A549 (cell line): Measurements from ENCODE around the gene NRM. TPM values are rescaled to one million over a fixed set of nuclear protein-coding genes. Genes with fewer than 3 reads are reported as not detected.

Experiments
- ATAC-seq, 2 experiments: fragments of 200-7000 bp in 1 of 2; fragments of >200 bp in 1 of 2; cut with Nextera tagmentation in 1 of 2; cut with Tn5 transposase in 1 of 2; 3 replicates each; pipeline versions ENCODE4 v1.8.0 to v1.9.1; 2018 to 2020; ENCODE audit warnings: mild to moderate bottlenecking in 1 of 2, moderate library complexity in 1 of 2
- CTCF ChIA-PET: fragments of 300-600 bp; sonication (Branson Sonifier 250); formaldehyde crosslinking; extraction: SDS; loops from one replicate; lab custom pipeline; 2021; ENCODE audit warnings: antibody characterized with exemption, inconsistent platforms; lab: Yijun Ruan, JAX
- POLR2A ChIA-PET: fragments of 350-600 bp; formaldehyde crosslinking; extraction: SDS; loops from one replicate; lab custom pipeline; 2021; ENCODE audit warnings: antibody characterized with exemption, inconsistent platforms; lab: Yijun Ruan, JAX
- DNase-seq, 2 experiments: peaks; one replicate each; pipeline versions ENCODE4 v3.0.0 to v3.0.0-alpha.2; 2011 to 2016; ENCODE audit warnings: low read depth in 1 of 2, low spot score in 1 of 2
- FAIRE-seq: peaks from 2 replicates; lab custom pipeline; 2011; peaks lifted over from hg19 to GRCh38; lab: Jason Lieb, UNC
- H3K27ac ChIP-seq, 2 experiments: fragments of >200 bp; sonication (Bioruptor Twin); formaldehyde crosslinking; 3 replicates each; pipeline ENCODE4 v1.5.1; 2016 to 2017
- H3K4me1 ChIP-seq: fragments of >200 bp; sonication (Bioruptor Twin); formaldehyde crosslinking; 3 replicates; pipeline ENCODE4 v1.6.1; 2016
- H3K4me2 ChIP-seq: fragments of >200 bp; sonication (Bioruptor Twin); formaldehyde crosslinking; 3 replicates; pipeline ENCODE4 v1.6.1; 2016
- H3K4me3 ChIP-seq: fragments of >200 bp; sonication (Bioruptor Twin); formaldehyde crosslinking; 3 replicates; pipeline ENCODE4 v1.5.1; 2016
- H3K9me3 ChIP-seq: fragments of >200 bp; sonication (Bioruptor Twin); formaldehyde crosslinking; 3 replicates; pipeline ENCODE4 v1.6.1; 2016
- CBX2 ChIP-seq: fragments of 200-600 bp; sonication (generic); IDR thresholded peaks from 2 replicates; pipeline ENCODE4 v1.6.1; 2016; ENCODE audit warnings: low read depth, mild to moderate bottlenecking, borderline replicate concordance
- CEBPB ChIP-seq, 2 experiments: fragments of >200 bp in 1 of 2; sonication (Bioruptor Twin) in 1 of 2; formaldehyde crosslinking in 1 of 2; IDR thresholded peaks; 2 replicates each; pipeline ENCODE4 v1.6.1; 2012 to 2016
- ESRRA ChIP-seq: fragments of 150-350 bp; IDR thresholded peaks from 2 replicates; pipeline ENCODE4 v1.6.1; 2014; ENCODE audit warnings: mild to moderate bottlenecking, low read length, borderline replicate concordance
- FOSB ChIP-seq: fragments of 250-450 bp; sonication (Bioruptor Pico); IDR thresholded peaks from 2 replicates; pipeline ENCODE4 v1.5.0; 2020; ENCODE audit warnings: mild to moderate bottlenecking, moderate library complexity
- FOXS1 ChIP-seq: fragments of 250-450 bp; sonication (Bioruptor Pico); IDR thresholded peaks from 2 replicates; pipeline ENCODE4 v1.5.0; 2020; ENCODE audit warnings: mild to moderate bottlenecking, moderate library complexity
- GATA3 ChIP-seq: IDR thresholded peaks from 2 replicates; pipeline ENCODE4 v1.6.1; 2012; ENCODE audit warnings: borderline replicate concordance
- HEYL ChIP-seq: fragments of 250-450 bp; sonication (Bioruptor Pico); IDR thresholded peaks from 2 replicates; pipeline ENCODE4 v1.8.0; 2021; ENCODE audit warnings: mild to moderate bottlenecking, moderate library complexity
- HOXB13 ChIP-seq: fragments of 250-450 bp; sonication (Bioruptor Pico); IDR thresholded peaks from 2 replicates; pipeline ENCODE4 v1.5.0; 2020; ENCODE audit warnings: low read depth, mild to moderate bottlenecking, moderate library complexity
- JUNB ChIP-seq: fragments of >200 bp; sonication (Bioruptor Twin); formaldehyde crosslinking; IDR thresholded peaks from 2 replicates; pipeline ENCODE4 v1.6.1; 2016
- MYC ChIP-seq: IDR thresholded peaks from 2 replicates; pipeline ENCODE4 v1.6.1; 2012; ENCODE audit warnings: mild to moderate bottlenecking, inconsistent platforms, low read length, improper control_type of control experiment, borderline replicate concordance
- PHF8 ChIP-seq: fragments of 200-600 bp; sonication (generic); IDR thresholded peaks from 2 replicates; pipeline ENCODE4 v1.6.1; 2016; ENCODE audit warnings: low read depth, mild to moderate bottlenecking, antibody characterized with exemption, moderate library complexity, borderline replicate concordance
- RARB ChIP-seq: fragments of 250-450 bp; sonication (Bioruptor Pico); IDR thresholded peaks from 2 replicates; pipeline ENCODE4 v1.8.0; 2021; ENCODE audit warnings: mild to moderate bottlenecking, moderate library complexity
- RNF2 ChIP-seq: fragments of 200-600 bp; sonication (generic); IDR thresholded peaks from 2 replicates; pipeline ENCODE4 v1.6.1; 2016; ENCODE audit warnings: low read depth, mild to moderate bottlenecking, antibody characterized with exemption, moderate library complexity, borderline replicate concordance
- SMC3 ChIP-seq: fragments of >200 bp; sonication (Bioruptor Twin); formaldehyde crosslinking; IDR thresholded peaks from 3 replicates; pipeline ENCODE4 v1.6.1; 2018; ENCODE audit warnings: inconsistent platforms
- ZNF302 ChIP-seq: fragments of 250-450 bp; sonication (Bioruptor Pico); IDR thresholded peaks from 2 replicates; pipeline ENCODE4 v1.9.0; 2021; ENCODE audit warnings: inconsistent platforms, mild to moderate bottlenecking, moderate library complexity
- WGBS: methylation state at CpG from one replicate; pipeline ENCODE4 v1.1.6; 2017; ENCODE audit errors: missing lambda C conversion rate; 5-methylcytosine and 5-hydroxymethylcytosine counted together
- polyA plus RNA-seq, 4 experiments: library from polyadenylated mRNA; depleted of rRNA in 3 of 4; stranded (reverse); fragments of >200 nt; fragmentation: RNase III in 1 of 4; extraction: RNeasy Plus Mini Kit Qiagen cat#74134 plus additional on column Dnase treatment in 1 of 4; gene quantifications; 2 replicates in 3 of 4; 3 replicates in 1 of 4; pipeline ENCODE4 v1.2.3, GENCODE V29; 2011 to 2017
- TF ChIP-seq, protein P1 (sequence below): fragments of 250-450 bp; sonication (Bioruptor Pico); IDR thresholded peaks from 2 replicates; pipeline ENCODE4 v1.5.0; 2021; ENCODE audit warnings: mild to moderate bottlenecking, moderate library complexity, borderline replicate concordance
- TF ChIP-seq, protein P2 (sequence below): fragments of 150-350 bp; IDR thresholded peaks from 2 replicates; pipeline ENCODE4 v1.6.1; 2014; ENCODE audit warnings: low read depth, mild to moderate bottlenecking, low read length
- TF ChIP-seq, protein P3 (sequence below): fragments of 200-600 bp; sonication (generic); IDR thresholded peaks from 2 replicates; pipeline ENCODE4 v1.6.1; 2016; ENCODE audit warnings: antibody characterized with exemption, mild to moderate bottlenecking, moderate library complexity
- TF ChIP-seq, protein P4 (sequence below): fragments of >200 bp; sonication (Bioruptor Twin); formaldehyde crosslinking; IDR thresholded peaks from 3 replicates; pipeline ENCODE4 v1.5.1; 2016
- TF ChIP-seq, protein P5 (sequence below): IDR thresholded peaks from 2 replicates; pipeline ENCODE4 v1.6.1; 2012
- TF ChIP-seq, protein P6 (sequence below): fragments of >200 bp; sonication (Bioruptor Twin); formaldehyde crosslinking; IDR thresholded peaks from 2 replicates; pipeline ENCODE4 v1.6.1; 2016

NRM gene
- polyA plus RNA-seq, 2 of the 4 experiments (the other 2 are of a cell fraction) = 11.3 to 13.0 TPM

DNA sequence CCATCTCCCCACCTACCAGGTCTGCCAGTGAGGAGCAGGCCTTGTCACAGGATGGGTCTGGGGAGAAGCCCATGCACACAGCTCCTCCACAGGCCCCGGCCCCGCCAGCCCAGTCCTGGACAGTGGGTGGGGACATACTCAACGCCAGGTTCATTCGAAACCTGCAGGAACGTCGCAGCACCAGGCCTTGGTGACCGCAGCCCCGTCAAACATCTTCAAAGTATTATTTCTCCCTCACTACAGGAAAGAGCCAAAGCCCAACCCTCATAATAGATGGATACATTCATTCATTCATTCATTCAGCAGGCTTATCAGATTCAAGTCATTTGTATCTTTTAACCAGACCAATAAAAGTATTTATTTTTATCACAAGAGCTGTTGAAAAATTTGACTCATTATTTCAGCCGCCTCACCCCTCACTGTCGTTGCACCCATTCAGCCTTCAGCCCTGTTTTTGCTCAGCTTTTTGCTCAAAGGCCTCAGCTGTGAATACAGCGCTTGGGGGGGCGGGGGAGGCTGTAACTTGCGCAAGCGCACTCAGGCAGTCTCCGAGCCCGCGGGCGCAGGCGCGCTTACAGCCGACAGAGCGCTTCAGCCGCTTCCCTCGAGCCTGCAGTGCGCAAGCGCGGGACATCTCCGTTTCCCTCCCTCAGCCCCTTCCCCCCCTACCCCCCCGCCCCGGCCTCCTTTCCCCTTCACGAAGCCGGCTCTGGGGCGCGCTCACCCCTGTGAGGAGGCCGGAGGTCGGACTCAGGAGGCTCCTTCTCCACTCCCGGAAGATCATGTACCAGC, 44.1 kb downstream of the NRM start, which contains the start of gene C6orf136 (continued):
- TF ChIP-seq, protein P1, sequence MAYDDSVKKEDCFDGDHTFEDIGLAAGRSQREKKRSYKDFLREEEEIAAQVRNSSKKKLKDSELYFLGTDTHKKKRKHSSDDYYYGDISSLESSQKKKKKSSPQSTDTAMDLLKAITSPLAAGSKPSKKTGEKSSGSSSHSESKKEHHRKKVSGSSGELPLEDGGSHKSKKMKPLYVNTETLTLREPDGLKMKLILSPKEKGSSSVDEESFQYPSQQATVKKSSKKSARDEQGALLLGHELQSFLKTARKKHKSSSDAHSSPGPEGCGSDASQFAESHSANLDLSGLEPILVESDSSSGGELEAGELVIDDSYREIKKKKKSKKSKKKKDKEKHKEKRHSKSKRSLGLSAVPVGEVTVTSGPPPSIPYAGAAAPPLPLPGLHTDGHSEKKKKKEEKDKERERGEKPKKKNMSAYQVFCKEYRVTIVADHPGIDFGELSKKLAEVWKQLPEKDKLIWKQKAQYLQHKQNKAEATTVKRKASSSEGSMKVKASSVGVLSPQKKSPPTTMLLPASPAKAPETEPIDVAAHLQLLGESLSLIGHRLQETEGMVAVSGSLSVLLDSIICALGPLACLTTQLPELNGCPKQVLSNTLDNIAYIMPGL (CRISPR knock-in tag) = no peak
- TF ChIP-seq, protein P2, sequence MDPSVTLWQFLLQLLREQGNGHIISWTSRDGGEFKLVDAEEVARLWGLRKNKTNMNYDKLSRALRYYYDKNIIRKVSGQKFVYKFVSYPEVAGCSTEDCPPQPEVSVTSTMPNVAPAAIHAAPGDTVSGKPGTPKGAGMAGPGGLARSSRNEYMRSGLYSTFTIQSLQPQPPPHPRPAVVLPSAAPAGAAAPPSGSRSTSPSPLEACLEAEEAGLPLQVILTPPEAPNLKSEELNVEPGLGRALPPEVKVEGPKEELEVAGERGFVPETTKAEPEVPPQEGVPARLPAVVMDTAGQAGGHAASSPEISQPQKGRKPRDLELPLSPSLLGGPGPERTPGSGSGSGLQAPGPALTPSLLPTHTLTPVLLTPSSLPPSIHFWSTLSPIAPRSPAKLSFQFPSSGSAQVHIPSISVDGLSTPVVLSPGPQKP = no peak
- TF ChIP-seq HOXB13 (CRISPR knock-in tag) = no peak

DNA sequence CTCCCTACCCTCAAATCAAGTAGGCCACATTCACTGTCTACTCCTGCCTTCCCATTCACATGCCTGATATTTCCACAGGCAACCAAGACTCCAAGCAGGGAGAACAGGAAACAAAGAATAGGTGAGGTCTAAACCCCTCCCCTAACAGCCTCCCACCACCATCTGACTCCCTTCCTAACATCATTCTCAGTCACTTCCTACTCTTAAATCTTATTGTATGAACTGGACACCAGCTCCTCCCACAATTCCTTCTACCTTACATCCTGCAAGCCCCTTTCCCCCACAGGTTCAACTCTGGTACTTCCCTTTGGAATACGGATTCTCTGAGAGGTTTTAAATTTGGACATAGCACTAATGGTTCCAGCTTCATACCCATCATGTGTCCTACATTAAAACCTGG, 44.8 kb downstream of the NRM start:
- no peak for DNase-seq
- FAIRE-seq = no peak
- peaks cover 9% of the 10 kb centered on the region for H3K4me1 ChIP-seq
- CTCF ChIA-PET = interaction anchor here (1.5 kb wide), 1 partner anchor 20 kb away, joined by 4 read pairs; the partner anchor contains the start of gene ATAT1
- TF ChIP-seq, protein P3, sequence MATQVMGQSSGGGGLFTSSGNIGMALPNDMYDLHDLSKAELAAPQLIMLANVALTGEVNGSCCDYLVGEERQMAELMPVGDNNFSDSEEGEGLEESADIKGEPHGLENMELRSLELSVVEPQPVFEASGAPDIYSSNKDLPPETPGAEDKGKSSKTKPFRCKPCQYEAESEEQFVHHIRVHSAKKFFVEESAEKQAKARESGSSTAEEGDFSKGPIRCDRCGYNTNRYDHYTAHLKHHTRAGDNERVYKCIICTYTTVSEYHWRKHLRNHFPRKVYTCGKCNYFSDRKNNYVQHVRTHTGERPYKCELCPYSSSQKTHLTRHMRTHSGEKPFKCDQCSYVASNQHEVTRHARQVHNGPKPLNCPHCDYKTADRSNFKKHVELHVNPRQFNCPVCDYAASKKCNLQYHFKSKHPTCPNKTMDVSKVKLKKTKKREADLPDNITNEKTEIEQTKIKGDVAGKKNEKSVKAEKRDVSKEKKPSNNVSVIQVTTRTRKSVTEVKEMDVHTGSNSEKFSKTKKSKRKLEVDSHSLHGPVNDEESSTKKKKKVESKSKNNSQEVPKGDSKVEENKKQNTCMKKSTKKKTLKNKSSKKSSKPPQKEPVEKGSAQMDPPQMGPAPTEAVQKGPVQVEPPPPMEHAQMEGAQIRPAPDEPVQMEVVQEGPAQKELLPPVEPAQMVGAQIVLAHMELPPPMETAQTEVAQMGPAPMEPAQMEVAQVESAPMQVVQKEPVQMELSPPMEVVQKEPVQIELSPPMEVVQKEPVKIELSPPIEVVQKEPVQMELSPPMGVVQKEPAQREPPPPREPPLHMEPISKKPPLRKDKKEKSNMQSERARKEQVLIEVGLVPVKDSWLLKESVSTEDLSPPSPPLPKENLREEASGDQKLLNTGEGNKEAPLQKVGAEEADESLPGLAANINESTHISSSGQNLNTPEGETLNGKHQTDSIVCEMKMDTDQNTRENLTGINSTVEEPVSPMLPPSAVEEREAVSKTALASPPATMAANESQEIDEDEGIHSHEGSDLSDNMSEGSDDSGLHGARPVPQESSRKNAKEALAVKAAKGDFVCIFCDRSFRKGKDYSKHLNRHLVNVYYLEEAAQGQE = no peak
- no peak for TF ChIP-seq RARB (CRISPR knock-in tag)
- no peak for ATAC-seq
- no peaks in the 10 kb centered on the region for H3K9me3 ChIP-seq
- no peak overlapping the region for H3K4me3 ChIP-seq
- WGBS = 90% methylated on average over 1 of the region's 1 CpG
- POLR2A ChIA-PET = no interaction called here
- peak overlapping the region; percentile 71; the same call in 1 of the 3 replicates for H3K4me2 ChIP-seq
- H3K27ac ChIP-seq = no peak overlapping the region

DNA sequence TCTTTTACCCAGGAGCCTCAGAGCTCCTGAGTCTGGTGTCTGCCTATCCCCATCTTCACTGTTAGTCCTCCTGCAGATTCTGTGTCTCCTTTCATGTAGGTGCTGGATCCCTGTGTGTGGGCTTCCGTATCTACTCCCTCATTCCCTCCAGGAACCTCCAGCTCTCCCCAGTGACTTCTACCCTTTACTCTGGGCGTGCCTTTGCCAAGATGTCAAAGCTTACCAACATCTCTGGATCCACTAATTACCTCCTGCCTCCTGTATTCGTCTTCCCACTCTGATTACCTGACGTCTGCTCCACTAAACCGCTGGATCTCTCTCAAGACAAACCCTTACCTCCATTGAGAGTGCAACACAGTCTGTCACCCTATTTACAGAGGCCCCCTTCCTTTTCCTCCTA, 46.0 kb downstream of the NRM start:
- TF ChIP-seq GATA3 (no peak), HEYL (CRISPR knock-in tag) (no peak), ESRRA (no peak), JUNB (no peak), FOSB (CRISPR knock-in tag) (no peak), ZNF302 (CRISPR knock-in tag) (no peak), PHF8 (no peak), FOXS1 (CRISPR knock-in tag) (no peak), MYC (no peak), SMC3 (no peak), RNF2 (no peak), CEBPB (IDR thresholded peaks at IDR 0.05) (no peak), CBX2 (no peak)
- TF ChIP-seq, protein P4, sequence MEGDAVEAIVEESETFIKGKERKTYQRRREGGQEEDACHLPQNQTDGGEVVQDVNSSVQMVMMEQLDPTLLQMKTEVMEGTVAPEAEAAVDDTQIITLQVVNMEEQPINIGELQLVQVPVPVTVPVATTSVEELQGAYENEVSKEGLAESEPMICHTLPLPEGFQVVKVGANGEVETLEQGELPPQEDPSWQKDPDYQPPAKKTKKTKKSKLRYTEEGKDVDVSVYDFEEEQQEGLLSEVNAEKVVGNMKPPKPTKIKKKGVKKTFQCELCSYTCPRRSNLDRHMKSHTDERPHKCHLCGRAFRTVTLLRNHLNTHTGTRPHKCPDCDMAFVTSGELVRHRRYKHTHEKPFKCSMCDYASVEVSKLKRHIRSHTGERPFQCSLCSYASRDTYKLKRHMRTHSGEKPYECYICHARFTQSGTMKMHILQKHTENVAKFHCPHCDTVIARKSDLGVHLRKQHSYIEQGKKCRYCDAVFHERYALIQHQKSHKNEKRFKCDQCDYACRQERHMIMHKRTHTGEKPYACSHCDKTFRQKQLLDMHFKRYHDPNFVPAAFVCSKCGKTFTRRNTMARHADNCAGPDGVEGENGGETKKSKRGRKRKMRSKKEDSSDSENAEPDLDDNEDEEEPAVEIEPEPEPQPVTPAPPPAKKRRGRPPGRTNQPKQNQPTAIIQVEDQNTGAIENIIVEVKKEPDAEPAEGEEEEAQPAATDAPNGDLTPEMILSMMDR = no peak
- TF ChIP-seq, protein P5, sequence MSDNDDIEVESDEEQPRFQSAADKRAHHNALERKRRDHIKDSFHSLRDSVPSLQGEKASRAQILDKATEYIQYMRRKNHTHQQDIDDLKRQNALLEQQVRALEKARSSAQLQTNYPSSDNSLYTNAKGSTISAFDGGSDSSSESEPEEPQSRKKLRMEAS = no peak
- TF ChIP-seq, protein P6, sequence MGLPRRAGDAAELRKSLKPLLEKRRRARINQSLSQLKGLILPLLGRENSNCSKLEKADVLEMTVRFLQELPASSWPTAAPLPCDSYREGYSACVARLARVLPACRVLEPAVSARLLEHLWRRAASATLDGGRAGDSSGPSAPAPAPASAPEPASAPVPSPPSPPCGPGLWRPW = no peak
- TF ChIP-seq, all 56 proteins: peak for 0
- Histone ChIP-seq H3K4me3 (no peak overlapping the region), H3K4me2 (no peak overlapping the region)

More for the DNA sequence above, 46.0 kb downstream of the NRM start:
- DNase-seq = no peak
- ChIA-PET CTCF (interaction anchor here (1.1 to 1.5 kb wide), 3 partner anchors 18 to 298 kb away, joined by 3 to 6 read pairs (median 4); partner anchors contain the start of genes ATAT1 and DHX16), POLR2A (interaction anchor here (0.7 kb wide), 2 partner anchors 8 to 27 kb away, joined by 3 to 6 read pairs; no protein-coding TSS in a partner anchor)
- no peak for FAIRE-seq
- H3K4me1 ChIP-seq = peaks cover 9% of the 10 kb centered on the region
- no peaks in the 10 kb centered on the region for H3K9me3 ChIP-seq
- no peak for ATAC-seq
- no peak overlapping the region for H3K27ac ChIP-seq
- 79% methylated on average over 5 of the region's 5 CpGs for WGBS
